Esophagus squamous epithelium (tissue), 4 donors: ENCODE data around the gene AP2S1.

Source experiments
- CTCF ChIP-seq, 6 experiments: fragments of 450-650 bp in 4 of 6; fragments of 200-600 bp in 2 of 6; sonication (generic) in 2 of 6; IDR thresholded peaks; one replicate each; pipeline ENCODE4 v1.5.1; 2016 to 2019; ENCODE audit warnings: antibody characterized with exemption in 6 of 6, mild to moderate bottlenecking in 4 of 6, moderate library complexity in 4 of 6
- POLR2A ChIP-seq, 4 donors: fragments of 450-650 bp; IDR thresholded peaks; one replicate each; pipeline ENCODE4 v1.6.1; 2017; ENCODE audit warnings: antibody characterized with exemption in 4 of 4, mild to moderate bottlenecking in 4 of 4, moderate library complexity in 3 of 4

- TF ChIP-seq CTCF (IDR thresholded peaks at IDR 0.05) (no peak), POLR2A (IDR thresholded peaks at IDR 0.05) (no peak)
Observed at GRCh38 chr19:46852830-46853229, 2.2 kb upstream of the AP2S1 start.
